ENCODE results near the gene HNRNPH2. TPM values are rescaled to one million over a fixed set of nuclear protein-coding genes. Genes with fewer than 3 reads are reported as not detected.
A peak's percentile ranks its signal among the peaks of the same experiment; 100 is the strongest.

Gene HNRNPH2
- polyA plus RNA-seq, 1 of the 3 experiments (the other 2 are of a cell fraction) = 32.5 TPM

DNA sequence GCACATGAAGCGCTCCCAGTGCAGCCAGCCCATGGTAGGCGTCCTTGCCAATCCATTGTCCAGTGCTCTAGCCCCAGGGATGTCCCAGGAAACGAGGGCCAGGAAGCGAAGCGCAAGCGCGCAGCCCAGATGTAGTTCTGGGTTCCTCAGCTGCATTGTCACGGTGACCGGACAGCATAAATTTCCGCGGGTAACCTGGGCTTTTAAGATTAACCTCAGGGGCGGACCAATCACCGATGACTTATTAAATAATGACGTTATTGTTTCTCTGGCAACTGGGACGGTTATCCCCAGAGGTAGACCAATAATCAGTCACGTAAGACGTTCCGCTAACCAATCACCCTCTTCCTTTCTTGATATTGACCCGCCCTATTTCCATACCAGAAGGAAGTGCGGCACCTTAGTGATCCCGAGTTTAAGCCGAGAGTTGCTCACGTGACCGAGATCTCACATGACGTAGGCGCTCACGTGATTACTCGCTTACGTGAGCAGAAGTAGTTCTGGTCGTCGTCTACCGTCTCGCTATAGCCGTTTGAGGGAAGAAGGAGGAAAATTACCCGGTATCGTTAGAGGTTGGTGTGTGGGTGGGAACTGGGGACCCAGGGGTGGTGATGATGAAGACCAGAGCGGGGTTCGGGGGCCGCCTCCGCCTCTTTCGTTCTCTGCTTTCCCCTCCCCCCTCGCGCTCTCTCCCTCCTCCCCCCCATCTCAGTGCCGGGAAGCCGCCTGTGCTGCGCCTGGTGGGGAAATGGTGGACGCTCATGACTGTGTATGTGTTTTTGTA, at the start of gene HNRNPH2, which contains the start of gene GLA (continued):
- TF ChIP-seq, protein P1, sequence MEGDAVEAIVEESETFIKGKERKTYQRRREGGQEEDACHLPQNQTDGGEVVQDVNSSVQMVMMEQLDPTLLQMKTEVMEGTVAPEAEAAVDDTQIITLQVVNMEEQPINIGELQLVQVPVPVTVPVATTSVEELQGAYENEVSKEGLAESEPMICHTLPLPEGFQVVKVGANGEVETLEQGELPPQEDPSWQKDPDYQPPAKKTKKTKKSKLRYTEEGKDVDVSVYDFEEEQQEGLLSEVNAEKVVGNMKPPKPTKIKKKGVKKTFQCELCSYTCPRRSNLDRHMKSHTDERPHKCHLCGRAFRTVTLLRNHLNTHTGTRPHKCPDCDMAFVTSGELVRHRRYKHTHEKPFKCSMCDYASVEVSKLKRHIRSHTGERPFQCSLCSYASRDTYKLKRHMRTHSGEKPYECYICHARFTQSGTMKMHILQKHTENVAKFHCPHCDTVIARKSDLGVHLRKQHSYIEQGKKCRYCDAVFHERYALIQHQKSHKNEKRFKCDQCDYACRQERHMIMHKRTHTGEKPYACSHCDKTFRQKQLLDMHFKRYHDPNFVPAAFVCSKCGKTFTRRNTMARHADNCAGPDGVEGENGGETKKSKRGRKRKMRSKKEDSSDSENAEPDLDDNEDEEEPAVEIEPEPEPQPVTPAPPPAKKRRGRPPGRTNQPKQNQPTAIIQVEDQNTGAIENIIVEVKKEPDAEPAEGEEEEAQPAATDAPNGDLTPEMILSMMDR (IDR thresholded peaks at IDR 0.05) = 0 out of 2 replicates have a peak, but pooled peaks have one; percentile 30
- TF ChIP-seq, protein P2, sequence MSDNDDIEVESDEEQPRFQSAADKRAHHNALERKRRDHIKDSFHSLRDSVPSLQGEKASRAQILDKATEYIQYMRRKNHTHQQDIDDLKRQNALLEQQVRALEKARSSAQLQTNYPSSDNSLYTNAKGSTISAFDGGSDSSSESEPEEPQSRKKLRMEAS (IDR thresholded peaks at IDR 0.05; ENCODE audit: low read depth) = peak; percentile 69; the same call in 1 of the 2 replicates
- no peak for TF ChIP-seq NRF1 (IDR thresholded peaks at IDR 0.05; ENCODE audit: low read depth, low read length)
- TF ChIP-seq POLR2AphosphoS5 (IDR thresholded peaks at IDR 0.05; ENCODE audit: low read depth, low read length) = peak; percentile 61
- peak; percentile 87 for TF ChIP-seq MXI1 (IDR thresholded peaks at IDR 0.05; ENCODE audit: low read depth, low read length)
- no peak for TF ChIP-seq JUND (IDR thresholded peaks at IDR 0.05)
- TF ChIP-seq, protein P3, sequence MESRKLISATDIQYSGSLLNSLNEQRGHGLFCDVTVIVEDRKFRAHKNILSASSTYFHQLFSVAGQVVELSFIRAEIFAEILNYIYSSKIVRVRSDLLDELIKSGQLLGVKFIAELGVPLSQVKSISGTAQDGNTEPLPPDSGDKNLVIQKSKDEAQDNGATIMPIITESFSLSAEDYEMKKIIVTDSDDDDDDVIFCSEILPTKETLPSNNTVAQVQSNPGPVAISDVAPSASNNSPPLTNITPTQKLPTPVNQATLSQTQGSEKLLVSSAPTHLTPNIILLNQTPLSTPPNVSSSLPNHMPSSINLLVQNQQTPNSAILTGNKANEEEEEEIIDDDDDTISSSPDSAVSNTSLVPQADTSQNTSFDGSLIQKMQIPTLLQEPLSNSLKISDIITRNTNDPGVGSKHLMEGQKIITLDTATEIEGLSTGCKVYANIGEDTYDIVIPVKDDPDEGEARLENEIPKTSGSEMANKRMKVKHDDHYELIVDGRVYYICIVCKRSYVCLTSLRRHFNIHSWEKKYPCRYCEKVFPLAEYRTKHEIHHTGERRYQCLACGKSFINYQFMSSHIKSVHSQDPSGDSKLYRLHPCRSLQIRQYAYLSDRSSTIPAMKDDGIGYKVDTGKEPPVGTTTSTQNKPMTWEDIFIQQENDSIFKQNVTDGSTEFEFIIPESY (IDR thresholded peaks at IDR 0.05; ENCODE audit: borderline replicate concordance, low read depth) = peak; percentile 91
- TF ChIP-seq EZH2phosphoT487 (IDR thresholded peaks at IDR 0.05; ENCODE audit: borderline replicate concordance, low read depth) = no peak
- peak; percentile 69 for TF ChIP-seq ELF1 (IDR thresholded peaks at IDR 0.05)
- TF ChIP-seq EP300 (IDR thresholded peaks at IDR 0.05; ENCODE audit: borderline replicate concordance in 1 of 2, low read depth in 1 of 2, low read length in 1 of 2) = peak in 1 of 2 experiments; percentile 1; a peak in 1 of 4 replicates

DNA sequence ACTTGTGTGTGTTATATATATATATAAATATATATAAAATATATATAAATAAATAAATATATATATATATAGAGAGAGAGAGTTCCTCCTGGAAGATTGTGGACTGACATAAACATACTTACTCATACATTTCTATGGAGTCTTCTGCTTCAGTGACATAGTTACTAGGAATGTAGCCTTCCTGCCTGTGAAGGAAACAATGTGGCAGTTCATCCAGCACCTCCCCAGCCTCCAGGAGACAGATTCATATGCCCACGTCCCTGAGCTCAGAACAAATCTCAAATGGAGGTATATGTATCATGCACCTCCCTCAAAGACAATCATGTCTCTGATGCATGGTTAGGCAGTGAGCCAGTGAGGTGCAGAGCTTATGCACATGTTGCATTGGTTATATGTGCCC, 48.1 kb upstream of the HNRNPH2 start:
- Histone ChIP-seq H3F3A (replicated peaks; ENCODE audit: insufficient read depth) (no peaks in the 10 kb centered on the region), H3K9me3 (no peaks in the 10 kb centered on the region), H3K27me3 (ENCODE audit: insufficient read depth) (peaks cover 34% of the 10 kb centered on the region), H3K4me1 (ENCODE audit: control insufficient read depth in 1 of 2, insufficient read depth in 2 of 2, low read depth in 1 of 2, low read length in 1 of 2) (peaks cover 0 to 2% of the 10 kb centered on the region in 2 experiments; a peak in 1 of 4 replicates), H3K27ac (ENCODE audit: low read depth in 2 of 2, low read length in 1 of 2) (no peak overlapping the region), H2AFZ (ENCODE audit: low read depth) (no peak overlapping the region), H3K9me2 (no peaks in the 10 kb centered on the region), H4K20me1 (ENCODE audit: insufficient read depth) (no peaks in the 10 kb centered on the region), H3K4me3 (ENCODE audit: low read depth in 2 of 2, low read length in 1 of 2) (no peak overlapping the region), H3K9ac (no peak overlapping the region), H3K79me2 (ENCODE audit: insufficient read depth) (no peaks in the 10 kb centered on the region), H3K36me3 (replicated peaks in 1 of 2; ENCODE audit: control insufficient read depth in 1 of 2, insufficient read depth in 2 of 2, low read length in 1 of 2) (no peaks in the 10 kb centered on the region), H3K4me2 (no peak overlapping the region)
- no peak for DNase-seq
- TF ChIP-seq EZH2phosphoT487 (IDR thresholded peaks at IDR 0.05; ENCODE audit: borderline replicate concordance, low read depth) = no peak
- TF ChIP-seq, protein P4, sequence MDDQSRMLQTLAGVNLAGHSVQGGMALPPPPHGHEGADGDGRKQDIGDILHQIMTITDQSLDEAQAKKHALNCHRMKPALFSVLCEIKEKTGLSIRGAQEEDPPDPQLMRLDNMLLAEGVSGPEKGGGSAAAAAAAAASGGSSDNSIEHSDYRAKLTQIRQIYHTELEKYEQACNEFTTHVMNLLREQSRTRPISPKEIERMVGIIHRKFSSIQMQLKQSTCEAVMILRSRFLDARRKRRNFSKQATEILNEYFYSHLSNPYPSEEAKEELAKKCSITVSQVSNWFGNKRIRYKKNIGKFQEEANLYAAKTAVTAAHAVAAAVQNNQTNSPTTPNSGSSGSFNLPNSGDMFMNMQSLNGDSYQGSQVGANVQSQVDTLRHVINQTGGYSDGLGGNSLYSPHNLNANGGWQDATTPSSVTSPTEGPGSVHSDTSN (IDR thresholded peaks at IDR 0.05) = no peak
- TF ChIP-seq, protein P5, sequence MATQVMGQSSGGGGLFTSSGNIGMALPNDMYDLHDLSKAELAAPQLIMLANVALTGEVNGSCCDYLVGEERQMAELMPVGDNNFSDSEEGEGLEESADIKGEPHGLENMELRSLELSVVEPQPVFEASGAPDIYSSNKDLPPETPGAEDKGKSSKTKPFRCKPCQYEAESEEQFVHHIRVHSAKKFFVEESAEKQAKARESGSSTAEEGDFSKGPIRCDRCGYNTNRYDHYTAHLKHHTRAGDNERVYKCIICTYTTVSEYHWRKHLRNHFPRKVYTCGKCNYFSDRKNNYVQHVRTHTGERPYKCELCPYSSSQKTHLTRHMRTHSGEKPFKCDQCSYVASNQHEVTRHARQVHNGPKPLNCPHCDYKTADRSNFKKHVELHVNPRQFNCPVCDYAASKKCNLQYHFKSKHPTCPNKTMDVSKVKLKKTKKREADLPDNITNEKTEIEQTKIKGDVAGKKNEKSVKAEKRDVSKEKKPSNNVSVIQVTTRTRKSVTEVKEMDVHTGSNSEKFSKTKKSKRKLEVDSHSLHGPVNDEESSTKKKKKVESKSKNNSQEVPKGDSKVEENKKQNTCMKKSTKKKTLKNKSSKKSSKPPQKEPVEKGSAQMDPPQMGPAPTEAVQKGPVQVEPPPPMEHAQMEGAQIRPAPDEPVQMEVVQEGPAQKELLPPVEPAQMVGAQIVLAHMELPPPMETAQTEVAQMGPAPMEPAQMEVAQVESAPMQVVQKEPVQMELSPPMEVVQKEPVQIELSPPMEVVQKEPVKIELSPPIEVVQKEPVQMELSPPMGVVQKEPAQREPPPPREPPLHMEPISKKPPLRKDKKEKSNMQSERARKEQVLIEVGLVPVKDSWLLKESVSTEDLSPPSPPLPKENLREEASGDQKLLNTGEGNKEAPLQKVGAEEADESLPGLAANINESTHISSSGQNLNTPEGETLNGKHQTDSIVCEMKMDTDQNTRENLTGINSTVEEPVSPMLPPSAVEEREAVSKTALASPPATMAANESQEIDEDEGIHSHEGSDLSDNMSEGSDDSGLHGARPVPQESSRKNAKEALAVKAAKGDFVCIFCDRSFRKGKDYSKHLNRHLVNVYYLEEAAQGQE (IDR thresholded peaks at IDR 0.05; ENCODE audit: low read depth, low read length) = no peak
- POLR2A ChIA-PET = no interaction called here
- 17% methylated on average over 1 of the region's 1 CpG for WGBS (ENCODE audit: low lambda C conversion rate)
- CTCF ChIA-PET = interaction anchor here (1.1 to 1.2 kb wide), 2 partner anchors 9 to 30 kb away, joined by 3 read pairs; no protein-coding TSS in a partner anchor

All from SK-N-SH (cell line).